SK-N-SH (cell line): ENCODE data around the gene CCDC88C. TPM values are rescaled to one million over a fixed set of nuclear protein-coding genes. Genes with fewer than 3 reads are reported as not detected.
A peak's percentile ranks its signal among the peaks of the same experiment; 100 is the strongest.

ENCODE experiments used
- CTCF ChIA-PET: fragments of 300-600, 350-600 bp; formaldehyde crosslinking; extraction: SDS; loops from one replicate; lab custom pipeline; 2021; lab: Yijun Ruan, JAX
- POLR2A ChIA-PET: fragments of 350-600 bp; sonication (Branson Sonifier 250); formaldehyde crosslinking; extraction: SDS; loops from one replicate; lab custom pipeline; 2020; ENCODE audit warnings: antibody characterized with exemption, inconsistent platforms; lab: Yijun Ruan, JAX
- DNase-seq: peaks from one replicate; pipeline ENCODE4 v3.0.0; 2012
- H2AFZ ChIP-seq: fragments of 200-600 bp; sonication (generic); 2 replicates; pipeline ENCODE4 v1.8.1; 2016; ENCODE audit warnings: antibody characterized with exemption, mild to moderate bottlenecking, low read depth
- H3F3A ChIP-seq: fragments of 200-600 bp; sonication (generic); replicated peaks from 2 replicates; pipeline ENCODE3; 2016; ENCODE audit warnings: antibody characterized with exemption, mild to moderate bottlenecking; ENCODE audit not compliant: insufficient read depth
- H3K27ac ChIP-seq, 2 experiments: fragments of 200-500 bp in 1 of 2; fragments of 200-600 bp in 1 of 2; sonication (Bioruptor generic) in 1 of 2; sonication (generic), shearing (Covaris generic) in 1 of 2; 2 replicates each; pipeline versions ENCODE4 v1.5.1 to v1.6.1; 2014 to 2016; ENCODE audit warnings: low read depth in 2 of 2, inconsistent platforms in 1 of 2, low read length in 1 of 2, mild to moderate bottlenecking in 1 of 2, mixed read lengths in 1 of 2
- H3K27me3 ChIP-seq: fragments of 200-600 bp; sonication (generic), shearing (Covaris generic); 2 replicates; pipeline ENCODE4 v1.6.1; 2016; ENCODE audit warnings: mixed run types; ENCODE audit not compliant: insufficient read depth
- H3K36me3 ChIP-seq, 2 experiments: fragments of 200-500 bp in 1 of 2; fragments of 200-600 bp in 1 of 2; sonication (Bioruptor generic) in 1 of 2; sonication (generic) in 1 of 2; replicated peaks in 1 of 2; 2 replicates each; pipeline versions ENCODE3 to v1.5.1; 2014 to 2016; ENCODE audit warnings: low read length in 1 of 2, mild to moderate bottlenecking in 1 of 2; ENCODE audit not compliant: insufficient read depth in 2 of 2, control insufficient read depth in 1 of 2
- H3K4me1 ChIP-seq, 2 experiments: fragments of 200-500 bp in 1 of 2; fragments of 200-600 bp in 1 of 2; sonication (Bioruptor generic) in 1 of 2; sonication (generic), shearing (Covaris generic) in 1 of 2; 2 replicates each; pipeline versions ENCODE4 v1.5.1 to v1.6.1; 2014 to 2016; ENCODE audit warnings: low read depth in 1 of 2, low read length in 1 of 2, mixed run types in 1 of 2; ENCODE audit not compliant: insufficient read depth in 2 of 2, control insufficient read depth in 1 of 2
- H3K4me2 ChIP-seq: fragments of 200-600 bp; sonication (generic), shearing (Covaris generic); 2 replicates; pipeline ENCODE4 v1.6.1; 2017; ENCODE audit warnings: mixed run types
- H3K4me3 ChIP-seq, 2 experiments: fragments of 200-500 bp in 1 of 2; fragments of 200-600 bp in 1 of 2; sonication (Bioruptor generic) in 1 of 2; sonication (generic), shearing (Covaris generic) in 1 of 2; 2 replicates each; pipeline versions ENCODE4 v1.5.1 to v1.8.1; 2014 to 2016; ENCODE audit warnings: low read depth in 2 of 2, inconsistent platforms in 1 of 2, low read length in 1 of 2, mild to moderate bottlenecking in 1 of 2, mixed read lengths in 1 of 2, moderate library complexity in 1 of 2
- H3K79me2 ChIP-seq: fragments of 200-600 bp; sonication (generic); 2 replicates; pipeline ENCODE4 v1.8.1; 2017; ENCODE audit warnings: mild to moderate bottlenecking; ENCODE audit not compliant: insufficient read depth
- H3K9ac ChIP-seq: fragments of 200-600 bp; sonication (generic); 2 replicates; pipeline ENCODE4 v1.6.1; 2017; ENCODE audit warnings: mixed run types
- H3K9me2 ChIP-seq: fragments of 200-600 bp; sonication (generic); 2 replicates; pipeline ENCODE4 v1.6.1; 2017; ENCODE audit warnings: mixed run types
- H3K9me3 ChIP-seq: fragments of 200-600 bp; sonication (generic); 2 replicates; pipeline ENCODE4 v1.6.1; 2017; ENCODE audit warnings: mixed run types, mild to moderate bottlenecking, moderate library complexity
- H4K20me1 ChIP-seq: fragments of 200-600 bp; sonication (generic); 2 replicates; pipeline ENCODE4 v1.6.1; 2017; ENCODE audit warnings: mild to moderate bottlenecking, mixed run types; ENCODE audit not compliant: insufficient read depth
- ELF1 ChIP-seq: IDR thresholded peaks from 2 replicates; pipeline ENCODE4 v1.4.0; 2012
- EP300 ChIP-seq, 2 experiments: IDR thresholded peaks; 2 replicates each; pipeline versions ENCODE4 v1.4.0 to v1.6.1; 2012; ENCODE audit warnings: borderline replicate concordance in 1 of 2, low read depth in 1 of 2, low read length in 1 of 2
- EZH2phosphoT487 ChIP-seq: fragments of 200-600 bp; sonication (generic); IDR thresholded peaks from 2 replicates; pipeline ENCODE4 v1.6.1; 2017; ENCODE audit warnings: low read depth, mixed run types, mild to moderate bottlenecking, antibody characterized with exemption, moderate library complexity, borderline replicate concordance
- FOSL2 ChIP-seq: IDR thresholded peaks from 2 replicates; pipeline ENCODE4 v1.4.0; 2012; ENCODE audit warnings: low read depth, mild to moderate bottlenecking, moderate library complexity, borderline replicate concordance
- FOXM1 ChIP-seq: IDR thresholded peaks from 2 replicates; pipeline ENCODE4 v1.4.0; 2012; ENCODE audit warnings: low read depth, mild to moderate bottlenecking
- GABPA ChIP-seq: IDR thresholded peaks from 2 replicates; pipeline ENCODE4 v1.4.0; 2012; ENCODE audit warnings: low read depth, mild to moderate bottlenecking
- GATA2 ChIP-seq: sonication (generic); formaldehyde crosslinking; IDR thresholded peaks from 2 replicates; pipeline ENCODE4 v1.5.0; 2020; ENCODE audit warnings: mild to moderate bottlenecking, missing genetic modification reagents
- MEF2A ChIP-seq: IDR thresholded peaks from 2 replicates; pipeline ENCODE4 v1.4.0; 2012; ENCODE audit warnings: low read depth, borderline replicate concordance
- NFIC ChIP-seq: IDR thresholded peaks from 2 replicates; pipeline ENCODE4 v1.4.0; 2012; ENCODE audit warnings: borderline replicate concordance
- POLR2AphosphoS5 ChIP-seq: IDR thresholded peaks from 2 replicates; pipeline ENCODE4 v1.6.1; 2012; ENCODE audit warnings: low read depth, low read length
- RCOR1 ChIP-seq: fragments of 150-350 bp; IDR thresholded peaks from 2 replicates; pipeline ENCODE4 v1.6.1; 2017; ENCODE audit warnings: antibody characterized with exemption, low read length
- SIN3A ChIP-seq: IDR thresholded peaks from 2 replicates; pipeline ENCODE4 v1.6.1; 2012; ENCODE audit warnings: low read depth, mild to moderate bottlenecking, low read length, moderate library complexity, borderline replicate concordance
- SMC3 ChIP-seq: IDR thresholded peaks from 2 replicates; pipeline ENCODE4 v1.6.1; 2012; ENCODE audit warnings: low read depth, low read length, improper control_type of control experiment
- WGBS: methylation state at CpG from one replicate; pipeline ENCODE4 v1.1.6; 2017; ENCODE audit warnings: low lambda C conversion rate; 5-methylcytosine and 5-hydroxymethylcytosine counted together
- polyA plus RNA-seq, 3 experiments: library from polyadenylated mRNA; depleted of rRNA; stranded (reverse); fragments of >200 nt; gene quantifications; 2 replicates each; pipeline ENCODE4 v1.2.3, GENCODE V29; 2012
- TF ChIP-seq, protein P1 (sequence below): fragments of 150-350 bp; IDR thresholded peaks from 2 replicates; pipeline ENCODE4 v1.6.1; 2017; ENCODE audit warnings: antibody characterized with exemption, low read length, low read depth, borderline replicate concordance
- TF ChIP-seq, protein P2 (sequence below): IDR thresholded peaks from 2 replicates; pipeline ENCODE4 v1.4.0; 2012; ENCODE audit warnings: low read depth, borderline replicate concordance
- TF ChIP-seq, protein P3 (sequence below): fragments of 200-600 bp; sonication (generic); IDR thresholded peaks from 2 replicates; pipeline ENCODE4 v1.6.1; 2017; ENCODE audit warnings: antibody characterized with exemption, mild to moderate bottlenecking, moderate library complexity
- TF ChIP-seq, protein P4 (sequence below): IDR thresholded peaks from 2 replicates; pipeline ENCODE4 v1.4.0; 2012; ENCODE audit warnings: low read depth
- TF ChIP-seq, protein P5 (sequence below): IDR thresholded peaks from 2 replicates; pipeline ENCODE4; 2012
- TF ChIP-seq, protein P6 (sequence below): IDR thresholded peaks from 2 replicates; pipeline ENCODE4 v1.6.1; 2012; ENCODE audit warnings: mild to moderate bottlenecking, low read depth, low read length, moderate library complexity
- TF ChIP-seq, protein P7 (sequence below): fragments of 150-350 bp; IDR thresholded peaks from 2 replicates; pipeline ENCODE4 v1.6.1; 2016; ENCODE audit warnings: mild to moderate bottlenecking, low read depth, low read length

CCDC88C gene
- polyA plus RNA-seq, 1 of the 3 experiments (the other 2 are of a cell fraction): 0.39 TPM

DNA sequence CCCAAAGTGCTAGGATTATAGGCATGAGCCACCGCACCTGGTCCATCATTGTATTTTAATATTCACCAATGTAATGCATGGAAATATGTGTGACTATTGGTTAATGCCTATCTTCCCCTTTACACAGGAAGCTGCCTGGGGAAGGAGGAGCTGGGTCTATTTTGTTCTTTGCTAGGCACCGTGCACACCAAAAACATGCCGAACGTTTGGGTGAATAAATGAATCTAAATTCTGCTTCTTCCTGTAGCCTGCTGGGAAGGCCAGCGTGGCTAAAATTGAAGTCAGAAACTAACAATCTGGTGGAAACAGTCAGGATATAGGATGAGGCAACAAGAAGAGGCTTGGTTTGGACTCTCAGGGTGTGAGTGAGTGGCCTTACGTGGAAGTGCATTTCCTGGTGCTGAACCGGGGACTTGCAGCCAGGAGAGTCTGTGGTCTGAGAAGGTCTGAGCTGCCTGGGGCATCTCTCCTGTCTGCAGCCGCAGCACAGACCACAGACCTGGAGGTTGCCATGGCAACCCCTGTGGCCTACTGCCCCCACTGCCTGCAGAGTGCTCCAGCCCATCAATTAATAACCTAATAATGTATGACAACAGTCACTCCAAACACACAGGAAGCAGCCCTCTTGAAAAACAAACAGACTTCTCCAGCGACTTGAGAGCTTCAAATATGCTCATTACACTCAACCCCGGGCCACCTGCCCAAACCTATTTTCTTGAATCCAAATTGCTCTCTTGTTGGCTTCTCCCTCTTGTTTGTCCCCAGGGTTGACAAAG lies 167.6 kb downstream of the CCDC88C start:
- no peak overlapping the region for H2AFZ ChIP-seq
- no peaks in the 10 kb centered on the region for H3K36me3 ChIP-seq
- ChIA-PET POLR2A (interaction anchor here (0.9 to 2.7 kb wide), 3 partner anchors 35 to 79 kb away, joined by 4 to 13 read pairs (median 11); no protein-coding TSS in a partner anchor), CTCF (interaction anchor here (0.6 to 6.4 kb wide), 10 partner anchors 8 to 78 kb away, joined by 3 to 61 read pairs (median 5); no protein-coding TSS in a partner anchor)
- 51% methylated on average over 7 of the region's 10 CpGs for WGBS
- no peaks in the 10 kb centered on the region for H3K9me2 ChIP-seq
- H3K4me2 ChIP-seq: no peak overlapping the region
- peak; percentile 88 for DNase-seq
- H3K27ac ChIP-seq: peak overlapping the region; percentile 24 to 99; a peak in 3 of 4 replicates
- H3K9ac ChIP-seq: no peak overlapping the region
- H3K4me1 ChIP-seq: peaks cover 0 to 68% of the 10 kb centered on the region in 2 experiments; a peak in 2 of 4 replicates
- no peaks in the 10 kb centered on the region for H3K9me3 ChIP-seq
- H3K27me3 ChIP-seq: no peaks in the 10 kb centered on the region
- H3K79me2 ChIP-seq: no peaks in the 10 kb centered on the region
- no peaks in the 10 kb centered on the region for H4K20me1 ChIP-seq
- no peak overlapping the region for H3K4me3 ChIP-seq
- no peaks in the 10 kb centered on the region for H3F3A ChIP-seq
- TF ChIP-seq, protein P1, sequence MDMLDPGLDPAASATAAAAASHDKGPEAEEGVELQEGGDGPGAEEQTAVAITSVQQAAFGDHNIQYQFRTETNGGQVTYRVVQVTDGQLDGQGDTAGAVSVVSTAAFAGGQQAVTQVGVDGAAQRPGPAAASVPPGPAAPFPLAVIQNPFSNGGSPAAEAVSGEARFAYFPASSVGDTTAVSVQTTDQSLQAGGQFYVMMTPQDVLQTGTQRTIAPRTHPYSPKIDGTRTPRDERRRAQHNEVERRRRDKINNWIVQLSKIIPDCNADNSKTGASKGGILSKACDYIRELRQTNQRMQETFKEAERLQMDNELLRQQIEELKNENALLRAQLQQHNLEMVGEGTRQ: no peak
- TF ChIP-seq, protein P2, sequence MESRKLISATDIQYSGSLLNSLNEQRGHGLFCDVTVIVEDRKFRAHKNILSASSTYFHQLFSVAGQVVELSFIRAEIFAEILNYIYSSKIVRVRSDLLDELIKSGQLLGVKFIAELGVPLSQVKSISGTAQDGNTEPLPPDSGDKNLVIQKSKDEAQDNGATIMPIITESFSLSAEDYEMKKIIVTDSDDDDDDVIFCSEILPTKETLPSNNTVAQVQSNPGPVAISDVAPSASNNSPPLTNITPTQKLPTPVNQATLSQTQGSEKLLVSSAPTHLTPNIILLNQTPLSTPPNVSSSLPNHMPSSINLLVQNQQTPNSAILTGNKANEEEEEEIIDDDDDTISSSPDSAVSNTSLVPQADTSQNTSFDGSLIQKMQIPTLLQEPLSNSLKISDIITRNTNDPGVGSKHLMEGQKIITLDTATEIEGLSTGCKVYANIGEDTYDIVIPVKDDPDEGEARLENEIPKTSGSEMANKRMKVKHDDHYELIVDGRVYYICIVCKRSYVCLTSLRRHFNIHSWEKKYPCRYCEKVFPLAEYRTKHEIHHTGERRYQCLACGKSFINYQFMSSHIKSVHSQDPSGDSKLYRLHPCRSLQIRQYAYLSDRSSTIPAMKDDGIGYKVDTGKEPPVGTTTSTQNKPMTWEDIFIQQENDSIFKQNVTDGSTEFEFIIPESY: no peak
- TF ChIP-seq SIN3A (no peak), ELF1 (no peak), FOSL2 (no peak), NFIC (no peak), EZH2phosphoT487 (no peak), SMC3 (peak; percentile 23; the same call in 1 of the 2 replicates), RCOR1 (peak; percentile 79), FOXM1 (no peak), POLR2AphosphoS5 (no peak), GATA2 (CRISPR knock-in tag) (no peak), GABPA (no peak), EP300 (IDR thresholded peaks at IDR 0.05; ENCODE audit: borderline replicate concordance in 1 of 2, low read depth in 1 of 2, low read length in 1 of 2) (peak in 1 of 2 experiments; percentile 90; a peak in 2 of 4 replicates), MEF2A (no peak)
- TF ChIP-seq, protein P3, sequence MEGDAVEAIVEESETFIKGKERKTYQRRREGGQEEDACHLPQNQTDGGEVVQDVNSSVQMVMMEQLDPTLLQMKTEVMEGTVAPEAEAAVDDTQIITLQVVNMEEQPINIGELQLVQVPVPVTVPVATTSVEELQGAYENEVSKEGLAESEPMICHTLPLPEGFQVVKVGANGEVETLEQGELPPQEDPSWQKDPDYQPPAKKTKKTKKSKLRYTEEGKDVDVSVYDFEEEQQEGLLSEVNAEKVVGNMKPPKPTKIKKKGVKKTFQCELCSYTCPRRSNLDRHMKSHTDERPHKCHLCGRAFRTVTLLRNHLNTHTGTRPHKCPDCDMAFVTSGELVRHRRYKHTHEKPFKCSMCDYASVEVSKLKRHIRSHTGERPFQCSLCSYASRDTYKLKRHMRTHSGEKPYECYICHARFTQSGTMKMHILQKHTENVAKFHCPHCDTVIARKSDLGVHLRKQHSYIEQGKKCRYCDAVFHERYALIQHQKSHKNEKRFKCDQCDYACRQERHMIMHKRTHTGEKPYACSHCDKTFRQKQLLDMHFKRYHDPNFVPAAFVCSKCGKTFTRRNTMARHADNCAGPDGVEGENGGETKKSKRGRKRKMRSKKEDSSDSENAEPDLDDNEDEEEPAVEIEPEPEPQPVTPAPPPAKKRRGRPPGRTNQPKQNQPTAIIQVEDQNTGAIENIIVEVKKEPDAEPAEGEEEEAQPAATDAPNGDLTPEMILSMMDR: no peak
- TF ChIP-seq, protein P4, sequence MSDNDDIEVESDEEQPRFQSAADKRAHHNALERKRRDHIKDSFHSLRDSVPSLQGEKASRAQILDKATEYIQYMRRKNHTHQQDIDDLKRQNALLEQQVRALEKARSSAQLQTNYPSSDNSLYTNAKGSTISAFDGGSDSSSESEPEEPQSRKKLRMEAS: no peak
- TF ChIP-seq, protein P5, sequence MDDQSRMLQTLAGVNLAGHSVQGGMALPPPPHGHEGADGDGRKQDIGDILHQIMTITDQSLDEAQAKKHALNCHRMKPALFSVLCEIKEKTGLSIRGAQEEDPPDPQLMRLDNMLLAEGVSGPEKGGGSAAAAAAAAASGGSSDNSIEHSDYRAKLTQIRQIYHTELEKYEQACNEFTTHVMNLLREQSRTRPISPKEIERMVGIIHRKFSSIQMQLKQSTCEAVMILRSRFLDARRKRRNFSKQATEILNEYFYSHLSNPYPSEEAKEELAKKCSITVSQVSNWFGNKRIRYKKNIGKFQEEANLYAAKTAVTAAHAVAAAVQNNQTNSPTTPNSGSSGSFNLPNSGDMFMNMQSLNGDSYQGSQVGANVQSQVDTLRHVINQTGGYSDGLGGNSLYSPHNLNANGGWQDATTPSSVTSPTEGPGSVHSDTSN: peak; percentile 54
- TF ChIP-seq, protein P6, sequence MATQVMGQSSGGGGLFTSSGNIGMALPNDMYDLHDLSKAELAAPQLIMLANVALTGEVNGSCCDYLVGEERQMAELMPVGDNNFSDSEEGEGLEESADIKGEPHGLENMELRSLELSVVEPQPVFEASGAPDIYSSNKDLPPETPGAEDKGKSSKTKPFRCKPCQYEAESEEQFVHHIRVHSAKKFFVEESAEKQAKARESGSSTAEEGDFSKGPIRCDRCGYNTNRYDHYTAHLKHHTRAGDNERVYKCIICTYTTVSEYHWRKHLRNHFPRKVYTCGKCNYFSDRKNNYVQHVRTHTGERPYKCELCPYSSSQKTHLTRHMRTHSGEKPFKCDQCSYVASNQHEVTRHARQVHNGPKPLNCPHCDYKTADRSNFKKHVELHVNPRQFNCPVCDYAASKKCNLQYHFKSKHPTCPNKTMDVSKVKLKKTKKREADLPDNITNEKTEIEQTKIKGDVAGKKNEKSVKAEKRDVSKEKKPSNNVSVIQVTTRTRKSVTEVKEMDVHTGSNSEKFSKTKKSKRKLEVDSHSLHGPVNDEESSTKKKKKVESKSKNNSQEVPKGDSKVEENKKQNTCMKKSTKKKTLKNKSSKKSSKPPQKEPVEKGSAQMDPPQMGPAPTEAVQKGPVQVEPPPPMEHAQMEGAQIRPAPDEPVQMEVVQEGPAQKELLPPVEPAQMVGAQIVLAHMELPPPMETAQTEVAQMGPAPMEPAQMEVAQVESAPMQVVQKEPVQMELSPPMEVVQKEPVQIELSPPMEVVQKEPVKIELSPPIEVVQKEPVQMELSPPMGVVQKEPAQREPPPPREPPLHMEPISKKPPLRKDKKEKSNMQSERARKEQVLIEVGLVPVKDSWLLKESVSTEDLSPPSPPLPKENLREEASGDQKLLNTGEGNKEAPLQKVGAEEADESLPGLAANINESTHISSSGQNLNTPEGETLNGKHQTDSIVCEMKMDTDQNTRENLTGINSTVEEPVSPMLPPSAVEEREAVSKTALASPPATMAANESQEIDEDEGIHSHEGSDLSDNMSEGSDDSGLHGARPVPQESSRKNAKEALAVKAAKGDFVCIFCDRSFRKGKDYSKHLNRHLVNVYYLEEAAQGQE: no peak
- TF ChIP-seq, protein P7, sequence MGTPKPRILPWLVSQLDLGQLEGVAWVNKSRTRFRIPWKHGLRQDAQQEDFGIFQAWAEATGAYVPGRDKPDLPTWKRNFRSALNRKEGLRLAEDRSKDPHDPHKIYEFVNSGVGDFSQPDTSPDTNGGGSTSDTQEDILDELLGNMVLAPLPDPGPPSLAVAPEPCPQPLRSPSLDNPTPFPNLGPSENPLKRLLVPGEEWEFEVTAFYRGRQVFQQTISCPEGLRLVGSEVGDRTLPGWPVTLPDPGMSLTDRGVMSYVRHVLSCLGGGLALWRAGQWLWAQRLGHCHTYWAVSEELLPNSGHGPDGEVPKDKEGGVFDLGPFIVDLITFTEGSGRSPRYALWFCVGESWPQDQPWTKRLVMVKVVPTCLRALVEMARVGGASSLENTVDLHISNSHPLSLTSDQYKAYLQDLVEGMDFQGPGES: no peak
